ENCODE measurements around the gene TTLL5. TPM values are rescaled to one million over a fixed set of nuclear protein-coding genes. Genes with fewer than 3 reads are reported as not detected.

TTLL5 gene
- total and polyA plus RNA-seq, 10 of the 15 experiments (the other 5 are each of a cell fraction or from before 2014, with no cell fraction given) = 3.2 to 25.9 (median 13.8) TPM

GRCh38 chr14:75705014-75705413 lies 44.0 kb downstream of the TTLL5 start:
- H3K36me3 ChIP-seq (ENCODE audit: control insufficient read depth in 2 of 2, insufficient read depth in 2 of 2, low read length in 1 of 2) = peaks cover 0 to 5% of the 10 kb centered on the region in 2 experiments; a peak in 3 of 4 replicates
- no peaks in the 10 kb centered on the region for H3K9me3 ChIP-seq (replicated peaks; ENCODE audit: control insufficient read depth, insufficient read depth, low read length)
- no peaks in the 10 kb centered on the region for H3K4me1 ChIP-seq (ENCODE audit: control insufficient read depth, insufficient read depth, low read length)
- no peak overlapping the region for H3K9ac ChIP-seq (ENCODE audit: control insufficient read depth, insufficient read depth, low read length)
- H2AFZ ChIP-seq (ENCODE audit: control insufficient read depth, low read depth, low read length) = no peak overlapping the region
- CTCF ChIA-PET = interaction anchor here (0.7 to 1.6 kb wide), 6 partner anchors 15 to 271 kb away, joined by 3 to 4 read pairs (median 4); no protein-coding TSS in a partner anchor
- H3K27ac ChIP-seq (ENCODE audit: control insufficient read depth, insufficient read depth) = no peak overlapping the region
- POLR2A ChIA-PET = no interaction called here
- 75% methylated on average over 3 of the region's 3 CpGs for WGBS (ENCODE audit: insufficient coverage, insufficient replicate concordance, low lambda C conversion rate, missing lambda C conversion rate)
- H3K79me2 ChIP-seq (ENCODE audit: control insufficient read depth, insufficient read depth, low read length) = no peaks in the 10 kb centered on the region
- intact Hi-C loops (cut with micrococcal nuclease; ENCODE audit: unreplicated experiment) = no loop called here
- BruUV-seq (replicated peaks) = no TSS peak
- no peak overlapping the region for H3K4me2 ChIP-seq (ENCODE audit: control insufficient read depth, insufficient read depth)
- no peaks in the 10 kb centered on the region for H4K20me1 ChIP-seq (ENCODE audit: control insufficient read depth, insufficient read depth)
- DNase-seq (ENCODE audit: low read depth, low spot score) (no peak), FAIRE-seq (no peak), ATAC-seq (no peak)
- in situ Hi-C loops (cut with MboI) = no loop called here
- H3K4me3 ChIP-seq = no peak overlapping the region
- TF ChIP-seq RCOR1 (conservative IDR thresholded peaks at IDR 0.05; ENCODE audit: low read depth, low read length) = no peak
- no peak for TF ChIP-seq MEF2B (IDR thresholded peaks at IDR 0.05; ENCODE audit: partially characterized antibody, poor library complexity, severe bottlenecking)
- TF ChIP-seq CREB1 (IDR thresholded peaks at IDR 0.05; ENCODE audit: low read depth) = 0 out of 2 replicates have a peak, but pooled peaks have one; percentile 39
- TF ChIP-seq JUNB (IDR thresholded peaks at IDR 0.05) = no peak
- no peak for TF ChIP-seq REST (IDR thresholded peaks at IDR 0.05; ENCODE audit: low read depth, low read length)
- SMC1A ChIA-PET (ENCODE audit: uncharacterized antibody, unreplicated experiment) = interaction anchor here (1.1 to 1.2 kb wide), 2 partner anchors 62 to 202 kb away, joined by 3 to 4 read pairs; no protein-coding TSS in a partner anchor
- H3K27me3 ChIP-seq (replicated peaks in 1 of 2; ENCODE audit: control insufficient read depth in 2 of 2, insufficient read depth in 2 of 2, low read length in 1 of 2) = no peaks in the 10 kb centered on the region
- RAD21 ChIA-PET (ENCODE audit: unreplicated experiment) = interaction anchor here (1.3 kb wide), 1 partner anchor 127 kb away, joined by 3 read pairs; no protein-coding TSS in a partner anchor
